ENCODE data around the gene MFGE8.
A peak's percentile ranks its signal among the peaks of the same experiment; 100 is the strongest.

The MFGE8 gene

GRCh38 chr15:88913017-88913849 is at the start of gene MFGE8:
TSS of gene MFGE8 (minus strand) at chr15:88913379. CDS start at chr15:88913319, 60 bp downstream.
- in situ Hi-C loops (cut with MboI; ENCODE audit: low pct_unique_long_range_greater_than_20kb, low sequenced_read_pairs, unreplicated experiment) = loop anchor here (25.0 kb wide), 1 partner anchor 274 kb away; no protein-coding TSS in a partner anchor
- peak; percentile 83 for DNase-seq (ENCODE audit: low spot score)
- TF ChIP-seq, protein P1, sequence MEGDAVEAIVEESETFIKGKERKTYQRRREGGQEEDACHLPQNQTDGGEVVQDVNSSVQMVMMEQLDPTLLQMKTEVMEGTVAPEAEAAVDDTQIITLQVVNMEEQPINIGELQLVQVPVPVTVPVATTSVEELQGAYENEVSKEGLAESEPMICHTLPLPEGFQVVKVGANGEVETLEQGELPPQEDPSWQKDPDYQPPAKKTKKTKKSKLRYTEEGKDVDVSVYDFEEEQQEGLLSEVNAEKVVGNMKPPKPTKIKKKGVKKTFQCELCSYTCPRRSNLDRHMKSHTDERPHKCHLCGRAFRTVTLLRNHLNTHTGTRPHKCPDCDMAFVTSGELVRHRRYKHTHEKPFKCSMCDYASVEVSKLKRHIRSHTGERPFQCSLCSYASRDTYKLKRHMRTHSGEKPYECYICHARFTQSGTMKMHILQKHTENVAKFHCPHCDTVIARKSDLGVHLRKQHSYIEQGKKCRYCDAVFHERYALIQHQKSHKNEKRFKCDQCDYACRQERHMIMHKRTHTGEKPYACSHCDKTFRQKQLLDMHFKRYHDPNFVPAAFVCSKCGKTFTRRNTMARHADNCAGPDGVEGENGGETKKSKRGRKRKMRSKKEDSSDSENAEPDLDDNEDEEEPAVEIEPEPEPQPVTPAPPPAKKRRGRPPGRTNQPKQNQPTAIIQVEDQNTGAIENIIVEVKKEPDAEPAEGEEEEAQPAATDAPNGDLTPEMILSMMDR (IDR thresholded peaks at IDR 0.05; ENCODE audit: extremely low read depth, insufficient read depth, missing control alignments) = no peak

DNA sequence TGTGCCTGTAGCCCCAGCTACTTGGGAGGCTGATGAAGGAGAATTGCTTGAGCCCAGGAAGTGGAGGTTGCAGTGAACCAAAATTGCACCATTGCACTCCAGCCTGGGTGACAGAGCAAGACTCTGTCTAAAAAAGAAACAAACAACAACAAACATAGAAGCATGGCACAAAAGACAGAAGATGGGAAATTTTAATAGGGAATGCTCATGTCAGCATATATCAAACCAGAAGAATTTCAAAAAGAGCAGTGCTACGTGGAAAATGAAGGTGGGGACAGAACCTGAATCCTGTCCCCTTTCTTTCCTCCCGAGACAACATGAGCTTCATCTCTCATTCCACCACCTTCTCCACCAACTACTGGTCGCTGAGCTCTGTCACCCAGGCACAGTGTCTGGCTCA is 46.3 kb upstream of the MFGE8 start:
- TF ChIP-seq, protein P1 (IDR thresholded peaks at IDR 0.05; ENCODE audit: extremely low read depth, insufficient read depth, missing control alignments) = no peak
- in situ Hi-C loops (cut with MboI; ENCODE audit: low pct_unique_long_range_greater_than_20kb, low sequenced_read_pairs, unreplicated experiment) = no loop called here
- no peak for DNase-seq (ENCODE audit: low spot score)

DNA sequence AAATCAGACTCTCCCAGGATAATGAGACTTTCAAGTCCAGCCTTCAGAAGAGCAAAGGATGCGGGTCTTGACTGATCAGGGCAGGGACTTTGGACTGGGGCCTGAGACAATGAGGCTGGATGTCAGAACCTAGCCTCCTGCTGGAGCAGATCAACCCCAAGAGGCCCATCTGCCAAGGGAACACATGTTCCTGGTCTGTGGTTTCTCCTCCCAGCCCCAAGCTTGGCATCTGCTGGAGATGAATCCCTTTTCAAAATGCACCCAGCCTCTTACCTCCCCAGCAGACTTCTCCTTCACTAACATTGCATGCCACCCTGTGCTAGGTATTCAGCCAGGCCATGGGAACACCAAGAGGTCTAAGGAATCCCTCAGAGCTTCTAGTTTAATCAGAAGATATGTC is 43.7 kb upstream of the MFGE8 start:
- in situ Hi-C loops (cut with MboI; ENCODE audit: low pct_unique_long_range_greater_than_20kb, low sequenced_read_pairs, unreplicated experiment) = no loop called here
- TF ChIP-seq, protein P1 (IDR thresholded peaks at IDR 0.05; ENCODE audit: extremely low read depth, insufficient read depth, missing control alignments) = no peak
- no peak for DNase-seq (ENCODE audit: low spot score)

- no peak for DNase-seq (ENCODE audit: low spot score)
- TF ChIP-seq, protein P1 (IDR thresholded peaks at IDR 0.05; ENCODE audit: extremely low read depth, insufficient read depth, missing control alignments) = no peak
- in situ Hi-C loops (cut with MboI; ENCODE audit: low pct_unique_long_range_greater_than_20kb, low sequenced_read_pairs, unreplicated experiment) = no loop called here
Observed at GRCh38 chr15:88956263-88956662, 43.1 kb upstream of the MFGE8 start.

DNA sequence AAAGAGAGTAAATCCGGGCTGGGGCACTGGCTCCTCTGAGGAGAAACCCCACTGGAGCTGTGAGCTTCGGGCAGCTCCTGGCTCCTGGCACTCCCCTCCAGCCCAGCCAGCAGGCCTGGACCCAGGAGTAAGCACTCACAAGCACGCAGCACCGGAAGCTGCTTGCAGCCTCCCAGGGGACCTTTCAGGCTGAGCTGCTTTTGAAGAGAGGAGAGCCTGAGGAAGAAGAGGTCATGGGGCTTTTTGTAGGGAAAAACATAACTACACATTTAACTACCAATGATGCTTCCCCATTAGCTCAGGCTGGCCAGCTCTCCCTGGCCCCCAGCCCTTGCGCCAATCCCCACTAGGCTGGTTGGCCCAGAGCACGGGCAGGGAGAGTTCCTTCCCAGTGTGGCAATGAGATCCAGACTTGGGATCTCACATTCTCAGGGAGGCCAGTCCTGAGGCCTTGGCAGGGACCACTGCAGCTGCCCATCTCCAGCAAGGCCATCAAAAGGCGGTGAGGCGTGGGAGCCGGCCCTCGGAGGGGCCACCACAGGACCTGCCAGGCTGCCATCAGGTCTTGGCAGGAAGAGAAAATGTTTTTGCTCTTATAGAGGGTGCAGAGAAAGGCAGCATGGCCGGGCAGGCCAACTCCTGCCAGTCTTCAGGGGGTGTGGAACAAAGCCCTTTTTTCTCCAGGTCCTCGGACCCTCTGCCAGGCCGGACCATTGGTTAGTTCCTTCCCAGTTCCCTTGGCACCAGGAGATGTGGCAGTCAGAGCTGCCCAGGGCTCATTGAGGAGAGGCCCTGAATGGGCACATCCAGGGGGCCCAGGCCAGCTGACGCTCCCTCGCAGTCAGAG is 41.5 kb upstream of the MFGE8 start:
- DNase-seq (ENCODE audit: low spot score) = no peak
- in situ Hi-C loops (cut with MboI; ENCODE audit: low pct_unique_long_range_greater_than_20kb, low sequenced_read_pairs, unreplicated experiment) = no loop called here
- TF ChIP-seq, protein P1 (IDR thresholded peaks at IDR 0.05; ENCODE audit: extremely low read depth, insufficient read depth, missing control alignments) = no peak

DNA sequence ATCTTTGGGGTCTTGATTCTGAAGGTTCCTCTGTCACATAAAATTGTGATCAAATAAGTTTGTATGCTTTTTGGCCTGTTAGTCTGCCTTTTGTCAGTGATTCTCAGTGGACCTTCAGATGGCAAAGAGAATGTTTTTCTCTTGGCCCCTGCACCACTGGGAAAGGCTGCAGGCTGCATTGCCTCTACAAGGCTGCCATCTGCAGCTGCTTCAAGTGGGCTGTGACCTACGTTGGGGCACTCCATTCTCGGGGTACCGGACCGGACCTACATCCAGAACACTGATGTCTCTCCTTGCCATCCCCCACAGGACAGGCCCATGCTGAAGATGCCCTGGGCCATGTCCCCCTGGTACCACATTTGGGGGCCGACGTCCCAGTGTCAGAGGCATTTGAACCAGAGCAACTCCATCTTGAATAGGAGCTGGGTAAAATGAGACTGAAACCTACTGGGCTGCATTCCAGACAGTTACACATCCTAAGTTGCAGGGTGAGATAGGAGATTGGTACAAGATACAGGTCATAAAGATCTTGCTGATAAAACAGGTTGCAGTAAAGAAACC is 37.5 kb upstream of the MFGE8 start:
- in situ Hi-C loops (cut with MboI; ENCODE audit: low pct_unique_long_range_greater_than_20kb, low sequenced_read_pairs, unreplicated experiment) = no loop called here
- TF ChIP-seq, protein P1 (IDR thresholded peaks at IDR 0.05; ENCODE audit: extremely low read depth, insufficient read depth, missing control alignments) = no peak
- DNase-seq (ENCODE audit: low spot score) = no peak

All from GM13977 (cell line).